Dedifferentiated amniotic fluid mesenchymal stem cell (primary cell): ENCODE data around the gene FBXO31.
"Not testable (repeated sequence)": the region's sequence is repeated elsewhere in the genome, so short reads cannot be mapped to it uniquely, and the experiment has no call there.

Source experiments
- DNase-seq: peaks from one replicate; pipeline ENCODE4 v3.0.0-alpha.2; 2016; ENCODE audit errors: extremely low spot score

Gene FBXO31

GRCh38 chr16:87342978-87343752, 40.4 kb downstream of the FBXO31 start:
- no peak for DNase-seq

DNA sequence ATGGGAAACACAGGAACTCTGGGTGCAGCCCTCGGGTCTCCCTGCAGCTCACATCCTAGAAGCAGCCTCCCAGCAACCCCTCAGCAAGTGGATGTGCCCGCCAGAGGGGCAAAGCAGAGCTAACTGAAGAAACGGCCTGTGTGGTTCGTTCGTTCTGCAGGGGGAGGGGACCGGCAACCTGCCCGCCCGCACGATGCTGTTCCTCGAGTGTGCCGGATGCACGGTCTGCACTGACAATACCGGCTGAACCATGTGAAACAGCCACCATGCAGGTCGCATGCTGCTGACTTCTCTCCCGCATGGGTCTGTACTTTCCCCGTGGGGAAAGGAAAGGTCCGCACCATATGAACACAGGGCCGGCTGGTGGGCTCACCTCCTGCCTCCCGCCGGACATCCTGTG, 41.1 kb downstream of the FBXO31 start:
- no peak for DNase-seq

- no peak for DNase-seq
These were observed 43.4 kb downstream of the FBXO31 start for GRCh38 chr16:87340198-87340597.

GRCh38 chr16:87339724-87340105, 43.9 kb downstream of the FBXO31 start:
- not testable (repeated sequence) for DNase-seq

GRCh38 chr16:87339086-87339723, 44.4 kb downstream of the FBXO31 start:
- DNase-seq, result no peak

- no peak for DNase-seq
These were observed 45.3 kb downstream of the FBXO31 start for GRCh38 chr16:87338155-87338765.

GRCh38 chr16:87337262-87337771, 46.3 kb downstream of the FBXO31 start:
- DNase-seq, result no peak

GRCh38 chr16:87336434-87337240, 46.9 kb downstream of the FBXO31 start:
- DNase-seq, result no peak

- DNase-seq, result no peak
These were observed 47.7 kb downstream of the FBXO31 start for GRCh38 chr16:87335625-87336433.

DNA sequence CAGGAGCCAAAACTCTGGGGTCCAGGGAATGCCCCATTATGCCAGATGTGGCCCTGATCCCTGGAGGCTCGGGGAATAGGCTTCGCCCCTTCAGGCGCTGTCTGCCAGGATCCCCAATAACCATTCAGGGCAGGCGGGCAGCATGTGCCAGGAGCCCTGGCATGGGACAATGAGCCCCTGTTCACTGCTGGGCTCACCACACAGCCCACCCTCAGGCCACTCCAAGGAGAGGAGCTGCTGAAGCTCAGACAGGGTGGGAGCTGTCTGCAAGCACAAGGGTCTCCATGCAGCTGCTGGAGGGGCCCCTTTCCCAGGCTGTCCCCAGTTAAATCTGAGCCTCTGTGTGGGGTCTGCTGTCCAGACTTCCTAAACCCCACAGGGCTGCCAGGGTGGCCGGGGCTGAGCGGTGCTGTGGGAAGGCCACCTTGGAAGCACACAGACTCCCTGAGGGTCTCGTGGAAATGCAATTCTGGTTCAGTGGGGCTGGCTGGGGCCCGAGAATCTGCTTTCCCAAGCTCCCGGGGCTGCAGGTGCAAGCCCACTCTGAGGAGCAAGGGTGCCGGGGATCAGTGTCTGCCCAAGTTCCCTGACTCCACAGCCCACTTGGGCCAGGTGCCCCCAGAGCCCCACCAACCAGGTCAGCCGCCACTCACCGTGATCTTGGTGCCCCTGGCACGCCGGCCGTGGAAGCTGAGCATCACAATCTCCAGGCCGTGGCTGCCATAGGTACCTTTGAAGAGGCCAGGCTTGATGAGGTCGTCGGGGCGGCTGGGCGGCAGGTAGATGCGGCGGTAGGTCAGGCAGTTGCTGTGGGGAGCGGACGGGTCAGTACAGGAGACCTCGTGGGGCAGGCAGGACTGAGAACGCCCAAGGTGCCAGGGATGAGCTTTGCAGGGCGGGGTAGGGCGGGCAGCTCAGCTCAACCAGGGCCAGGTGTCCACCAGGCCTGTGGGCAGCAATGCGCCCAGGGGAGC, 48.6 kb downstream of the FBXO31 start:
- no peak for DNase-seq

DNA sequence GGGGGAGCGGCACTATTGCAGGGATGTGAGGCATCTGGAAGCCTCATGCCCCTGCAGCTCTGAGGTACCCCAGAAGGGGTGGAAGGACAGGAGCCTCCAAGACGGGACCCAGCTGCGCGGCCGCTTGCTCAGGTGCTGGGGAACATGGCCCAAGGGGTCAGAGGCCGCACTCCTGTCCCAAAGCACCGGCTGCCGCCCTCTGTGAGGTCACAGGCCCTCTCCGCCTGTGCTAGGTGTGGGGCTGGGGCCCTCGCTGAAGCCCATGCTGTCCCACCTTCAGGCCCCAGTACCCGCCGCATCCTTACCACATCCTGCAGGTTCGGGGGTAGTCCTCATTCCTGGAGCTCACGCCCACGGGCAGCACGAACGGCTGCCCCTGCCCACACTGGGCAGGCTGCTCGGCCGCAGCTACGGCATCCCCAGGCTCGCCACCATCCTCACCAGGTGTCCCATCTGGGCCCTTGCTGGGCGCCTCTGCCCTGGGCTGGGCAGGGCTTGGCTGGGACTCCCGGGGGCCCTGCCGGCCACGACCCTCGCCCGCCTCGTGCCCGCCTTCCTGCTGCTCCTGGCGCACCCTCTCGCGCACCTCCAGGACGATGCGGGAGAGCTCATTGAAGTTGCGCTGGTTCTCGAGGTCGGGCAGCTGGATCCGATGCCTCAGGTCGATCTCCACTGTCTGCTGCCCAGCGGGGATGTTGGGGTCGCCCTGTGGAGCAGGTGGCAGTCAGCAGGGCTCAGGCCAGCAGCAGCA, 49.8 kb downstream of the FBXO31 start:
- DNase-seq, result no peak

DNA sequence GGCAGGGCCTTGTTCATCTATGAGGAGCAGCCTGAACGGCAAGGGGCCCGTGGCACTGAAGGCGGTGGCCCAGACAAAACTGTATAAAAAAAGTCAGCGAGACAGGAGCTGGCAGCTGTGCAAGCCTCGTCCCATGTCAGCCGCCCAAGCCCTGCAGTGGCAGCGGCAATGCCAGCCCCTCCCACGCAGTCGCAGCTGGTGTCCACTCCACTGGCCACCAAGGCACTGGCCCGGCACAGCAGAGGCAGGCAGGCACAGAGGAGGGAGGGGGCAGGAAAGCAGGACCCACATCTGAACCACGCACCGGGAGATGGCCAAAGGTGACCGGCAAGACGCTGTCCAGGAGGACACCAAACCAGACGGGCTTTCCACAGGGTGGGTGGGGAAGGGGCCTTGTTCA, 50.5 kb downstream of the FBXO31 start:
- no peak for DNase-seq

DNA sequence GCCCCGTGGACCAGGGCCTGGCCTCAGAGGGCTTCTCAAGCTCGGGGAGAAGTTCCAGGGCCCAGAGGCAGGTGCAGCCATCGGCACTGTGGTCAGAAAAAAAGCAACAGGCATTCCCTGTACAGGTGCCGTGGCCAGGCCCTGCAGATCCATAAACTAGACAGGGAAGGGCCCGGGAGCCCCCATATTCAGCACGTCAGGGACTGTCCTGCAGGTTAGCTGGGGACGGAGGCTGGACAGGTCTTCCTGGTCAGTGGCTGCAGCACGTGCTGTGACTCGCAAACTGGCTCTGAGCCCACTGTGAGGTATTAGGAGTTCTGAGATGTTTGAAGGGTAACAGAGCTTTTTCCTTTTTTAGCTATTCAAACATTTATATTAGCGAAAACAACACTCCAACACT, 51.4 kb downstream of the FBXO31 start:
- no peak for DNase-seq

DNA sequence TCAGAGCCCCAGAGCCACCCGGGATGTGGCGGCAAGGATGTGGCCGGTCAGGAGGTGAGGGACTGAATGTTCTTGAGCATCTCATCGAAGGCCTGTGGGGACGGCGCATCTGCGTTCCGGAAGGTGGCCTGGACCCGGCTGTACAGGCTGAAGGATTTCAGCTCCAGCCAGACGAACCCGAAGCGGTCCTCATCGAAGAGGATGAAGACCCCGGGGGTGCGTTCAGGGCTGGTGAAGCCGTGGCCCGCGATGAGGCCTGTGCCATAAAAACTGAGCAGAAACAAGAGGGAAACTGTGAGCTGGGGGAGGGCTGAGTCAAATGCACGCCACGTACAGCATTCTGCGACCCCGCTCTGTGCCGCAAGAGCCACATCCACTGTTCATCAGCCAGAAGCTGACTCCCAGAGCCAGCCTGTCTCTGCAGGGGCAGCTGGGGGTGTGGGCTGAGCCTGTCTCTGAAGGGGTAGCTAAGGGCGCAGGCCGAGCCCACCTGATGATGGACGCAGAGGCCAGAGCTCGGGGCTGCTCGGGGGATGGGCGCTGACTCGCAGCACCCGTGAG, 52.3 kb downstream of the FBXO31 start:
- no peak for DNase-seq

- DNase-seq, result no peak
These were observed 52.9 kb downstream of the FBXO31 start for GRCh38 chr16:87330646-87331045.

DNA sequence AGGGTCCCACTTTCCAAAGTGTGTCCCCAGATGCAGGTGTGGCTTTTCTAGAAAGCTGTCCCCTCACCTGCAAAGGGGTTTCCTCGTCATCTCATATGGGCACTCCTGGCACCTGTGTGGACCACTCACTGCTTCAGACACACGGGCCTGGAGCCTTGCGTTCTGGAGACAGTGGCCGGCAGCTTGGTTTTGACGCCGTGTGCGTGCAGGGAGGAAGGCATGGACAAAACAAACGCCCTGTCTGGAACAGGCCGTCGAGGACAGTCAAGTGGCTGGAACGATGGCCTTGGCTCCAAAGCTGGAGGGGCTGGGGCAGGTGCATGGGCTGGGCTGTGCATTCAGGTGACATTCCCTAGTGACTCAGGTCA, 53.3 kb downstream of the FBXO31 start:
- DNase-seq, result no peak

GRCh38 chr16:87329436-87330256, 53.9 kb downstream of the FBXO31 start:
- DNase-seq, result no peak

DNA sequence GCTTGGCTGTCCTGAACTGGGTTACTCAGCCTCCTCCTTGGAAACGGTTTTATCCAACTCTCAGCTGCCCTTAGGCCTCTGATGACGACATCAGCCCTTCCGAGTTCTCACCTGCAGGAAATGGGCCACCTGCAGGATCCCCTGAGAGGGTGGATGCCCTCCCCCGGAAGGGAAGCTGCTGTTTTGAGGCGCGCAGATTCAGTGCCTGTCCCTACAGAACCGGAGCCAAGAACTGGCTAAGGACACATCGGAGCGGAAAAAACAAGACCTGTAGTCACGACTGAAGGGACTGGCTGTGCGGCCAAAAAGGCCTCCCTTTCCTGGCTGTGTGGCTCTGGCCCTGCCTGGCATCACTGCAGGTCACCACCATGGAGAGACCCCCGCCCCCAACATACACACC, 54.7 kb downstream of the FBXO31 start:
- DNase-seq, result no peak
